ENCODE data around the gene UFM1. TPM values are rescaled to one million over a fixed set of nuclear protein-coding genes. Genes with fewer than 3 reads are reported as not detected.

Gene UFM1
- total and polyA plus RNA-seq, 2 experiments from 2014 or later, result 80.4 to 128 TPM

- H3K4me2 ChIP-seq, result no peak overlapping the region
- no peak for DNase-seq (ENCODE audit: low spot score)
- H3K9me3 ChIP-seq (ENCODE audit: low read depth), result no peaks in the 10 kb centered on the region
- no peaks in the 10 kb centered on the region for H3K79me2 ChIP-seq
- no peaks in the 10 kb centered on the region for H3K4me1 ChIP-seq (ENCODE audit: insufficient read depth)
- no peaks in the 10 kb centered on the region for H3K27me3 ChIP-seq
- no peaks in the 10 kb centered on the region for H4K20me1 ChIP-seq (ENCODE audit: insufficient read depth, poor library complexity, severe bottlenecking)
- 100% methylated on average over 1 of the region's 1 CpG for WGBS (ENCODE audit: low lambda C conversion rate, missing lambda C conversion rate)
- TF ChIP-seq EZH2 (IDR thresholded peaks at IDR 0.05; ENCODE audit: borderline replicate concordance) (no peak), CTCF (IDR thresholded peaks at IDR 0.05; ENCODE audit: poor library complexity) (no peak), EZH2phosphoT487 (IDR thresholded peaks at IDR 0.05; ENCODE audit: low read depth, severe bottlenecking, unreplicated experiment) (no peak)
- no peak overlapping the region for H3K4me3 ChIP-seq
- no peak overlapping the region for H2AFZ ChIP-seq
- no peaks in the 10 kb centered on the region for H3K36me3 ChIP-seq (replicated peaks; ENCODE audit: insufficient read depth, low read depth)
- H3K9me2 ChIP-seq (replicated peaks; ENCODE audit: insufficient read depth), result no peaks in the 10 kb centered on the region
- no peak overlapping the region for H3K27ac ChIP-seq
Observed at GRCh38 chr13:38386421-38386820, 36.8 kb downstream of the UFM1 start.

- Histone ChIP-seq H3K79me2 (no peaks in the 10 kb centered on the region), H3K36me3 (replicated peaks; ENCODE audit: insufficient read depth, low read depth) (no peaks in the 10 kb centered on the region), H3K27ac (no peak overlapping the region), H3K27me3 (no peaks in the 10 kb centered on the region), H4K20me1 (ENCODE audit: insufficient read depth, poor library complexity, severe bottlenecking) (no peaks in the 10 kb centered on the region), H3K9me2 (replicated peaks; ENCODE audit: insufficient read depth) (no peaks in the 10 kb centered on the region), H3K9me3 (ENCODE audit: low read depth) (no peaks in the 10 kb centered on the region), H3K4me2 (no peak overlapping the region), H3K4me3 (no peak overlapping the region), H3K4me1 (ENCODE audit: insufficient read depth) (peaks cover 6% of the 10 kb centered on the region), H2AFZ (no peak overlapping the region)
- DNase-seq (ENCODE audit: low spot score), result no peak
- 79% methylated on average over 2 of the region's 2 CpGs for WGBS (ENCODE audit: low lambda C conversion rate, missing lambda C conversion rate)
- no peak for TF ChIP-seq EZH2phosphoT487 (IDR thresholded peaks at IDR 0.05; ENCODE audit: low read depth, severe bottlenecking, unreplicated experiment)
Observed at GRCh38 chr13:38391341-38391740, 41.7 kb downstream of the UFM1 start.

- peak overlapping the region; percentile 41 for H3K27ac ChIP-seq
- H2AFZ ChIP-seq, result no peak overlapping the region
- TF ChIP-seq EZH2phosphoT487 (IDR thresholded peaks at IDR 0.05; ENCODE audit: low read depth, severe bottlenecking, unreplicated experiment) (no peak), EZH2 (IDR thresholded peaks at IDR 0.05; ENCODE audit: borderline replicate concordance) (no peak), CTCF (IDR thresholded peaks at IDR 0.05; ENCODE audit: poor library complexity) (no peak)
- no peak overlapping the region for H3K4me3 ChIP-seq
- H3K4me1 ChIP-seq (ENCODE audit: insufficient read depth), result peaks cover 6% of the 10 kb centered on the region
- H3K4me2 ChIP-seq, result peak overlapping the region; percentile 30
- H3K9me3 ChIP-seq (ENCODE audit: low read depth), result no peaks in the 10 kb centered on the region
- no peaks in the 10 kb centered on the region for H3K9me2 ChIP-seq (replicated peaks; ENCODE audit: insufficient read depth)
- no peaks in the 10 kb centered on the region for H3K27me3 ChIP-seq
- DNase-seq (ENCODE audit: low spot score), result peak; percentile 31
- no peaks in the 10 kb centered on the region for H3K36me3 ChIP-seq (replicated peaks; ENCODE audit: insufficient read depth, low read depth)
- H3K79me2 ChIP-seq, result no peaks in the 10 kb centered on the region
- H4K20me1 ChIP-seq (ENCODE audit: insufficient read depth, poor library complexity, severe bottlenecking), result no peaks in the 10 kb centered on the region
- 28% methylated on average over 1 of the region's 1 CpG for WGBS (ENCODE audit: low lambda C conversion rate, missing lambda C conversion rate)
Observed at GRCh38 chr13:38394777-38395496, 45.3 kb downstream of the UFM1 start.

- Histone ChIP-seq H3K79me2 (no peaks in the 10 kb centered on the region), H3K4me3 (no peak overlapping the region), H3K27ac (peak overlapping the region; percentile 41), H3K27me3 (no peaks in the 10 kb centered on the region), H3K36me3 (replicated peaks; ENCODE audit: insufficient read depth, low read depth) (no peaks in the 10 kb centered on the region), H3K4me1 (ENCODE audit: insufficient read depth) (peaks cover 10% of the 10 kb centered on the region), H3K9me2 (replicated peaks; ENCODE audit: insufficient read depth) (no peaks in the 10 kb centered on the region), H3K9me3 (ENCODE audit: low read depth) (no peaks in the 10 kb centered on the region), H2AFZ (no peak overlapping the region), H4K20me1 (ENCODE audit: insufficient read depth, poor library complexity, severe bottlenecking) (no peaks in the 10 kb centered on the region), H3K4me2 (peak overlapping the region; percentile 8)
- WGBS (ENCODE audit: low lambda C conversion rate, missing lambda C conversion rate), result 37% methylated on average over 3 of the region's 3 CpGs
- DNase-seq (ENCODE audit: low spot score), result peak; percentile 34
- TF ChIP-seq EZH2phosphoT487 (IDR thresholded peaks at IDR 0.05; ENCODE audit: low read depth, severe bottlenecking, unreplicated experiment) (no peak), CTCF (IDR thresholded peaks at IDR 0.05; ENCODE audit: poor library complexity) (no peak), EZH2 (IDR thresholded peaks at IDR 0.05; ENCODE audit: borderline replicate concordance) (no peak)
Observed at GRCh38 chr13:38395497-38395788, 45.8 kb downstream of the UFM1 start.
